PC-3 (cell line): ENCODE measurements around the gene CCNK.

Experiments used
- CTCF ChIP-seq: fragments of 300-600 bp; sonication (generic); conservative IDR thresholded peaks from 2 replicates; pipeline ENCODE4 v1.5.1; 2017; ENCODE audit warnings: antibody characterized with exemption, low read depth, mild to moderate bottlenecking, low read length
- EZH2 ChIP-seq: fragments of 300-600 bp; sonication (generic); IDR thresholded peaks from one replicate; pipeline ENCODE4 v1.6.1; 2017; ENCODE audit warnings: antibody characterized with exemption, mild to moderate bottlenecking, low read length; ENCODE audit not compliant: unreplicated experiment

- no peak for TF ChIP-seq CTCF
- TF ChIP-seq EZH2 = no peak
These were observed 12.2 kb upstream of the CCNK start for GRCh38 chr14:99468836-99469592.
